ENCODE data around the gene PRPH.

The PRPH gene

GRCh38 chr12:49347311-49348193 lies 52.6 kb downstream of the PRPH start:
- H2AFZ ChIP-seq (ENCODE audit: low read length), result peak overlapping the region; percentile 46
- TF ChIP-seq EZH2 (optimal IDR thresholded peaks at IDR 0.05; ENCODE audit: low read depth, low read length) (no peak), CTCF (IDR thresholded peaks at IDR 0.05; ENCODE audit: low read length) (peak; percentile 97), EZH2phosphoT487 (IDR thresholded peaks at IDR 0.05; ENCODE audit: low read length) (no peak)
- H3K9me2 ChIP-seq (replicated peaks; ENCODE audit: insufficient read depth, low read length), result no peaks in the 10 kb centered on the region
- H3K4me3 ChIP-seq (ENCODE audit: low read length), result peak overlapping the region; percentile 56
- H3K27me3 ChIP-seq (replicated peaks; ENCODE audit: insufficient read depth, low read length), result peaks cover 65% of the 10 kb centered on the region
- peak overlapping the region; percentile 92 for H3K4me2 ChIP-seq (ENCODE audit: low read depth, low read length)
- H3K9me3 ChIP-seq (replicated peaks; ENCODE audit: insufficient read depth, low read length), result no peaks in the 10 kb centered on the region
- H3K4me1 ChIP-seq (ENCODE audit: low read length), result peaks cover 20% of the 10 kb centered on the region; the same call in 1 of the 2 replicates
- no peaks in the 10 kb centered on the region for H4K20me1 ChIP-seq (ENCODE audit: insufficient read depth, low read length)
- no peaks in the 10 kb centered on the region for H3K36me3 ChIP-seq (replicated peaks; ENCODE audit: insufficient read depth, low read length)
- H3K79me2 ChIP-seq (ENCODE audit: low read length), result no peaks in the 10 kb centered on the region
- no peak overlapping the region for H3K27ac ChIP-seq (ENCODE audit: low read length)
- DNase-seq, result peak; percentile 58
- no peaks in the 10 kb centered on the region for H3F3A ChIP-seq (ENCODE audit: insufficient read depth, low read length)
- no peak overlapping the region for H3K9ac ChIP-seq (ENCODE audit: low read length)

Data from MM.1S (cell line).